DMS153 treated with DMSO at 0.1 percent for 48 hours (cell line): ENCODE measurements around the gene TMEM91.

Source experiments
- DNase-seq: peaks from one replicate; lab custom pipeline; 2025; ENCODE audit not compliant: unreplicated experiment; lab: John Stamatoyannopoulos, UW

The TMEM91 gene

DNA sequence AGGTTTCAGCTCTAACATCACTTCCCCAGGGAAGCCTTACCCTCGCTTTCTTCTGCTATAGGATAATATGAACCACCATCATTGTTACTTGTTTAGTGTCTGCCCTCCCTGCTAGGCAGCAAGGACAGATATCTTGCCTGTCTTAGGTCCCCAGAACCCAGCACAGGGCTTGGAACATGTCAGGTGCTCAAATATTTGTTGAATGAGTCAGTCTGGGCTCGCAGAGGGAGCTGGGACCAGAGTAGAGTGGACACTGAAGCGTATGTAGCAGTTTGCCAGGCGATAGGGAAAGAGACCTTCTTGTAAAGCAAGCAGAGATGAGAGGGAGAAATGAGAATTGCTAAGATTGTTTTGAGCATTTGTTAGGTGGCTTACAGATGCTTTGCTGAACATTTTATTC is 33.0 kb downstream of the TMEM91 start:
- DNase-seq = no peak

GRCh38 chr19:41410336-41411054 is 34.2 kb downstream of the TMEM91 start:
- DNase-seq = no peak

- DNase-seq = no peak
Measured at GRCh38 chr19:41411100-41411967, 35.0 kb downstream of the TMEM91 start.

- DNase-seq = no peak
Measured at GRCh38 chr19:41411968-41412265, 35.6 kb downstream of the TMEM91 start.

DNA sequence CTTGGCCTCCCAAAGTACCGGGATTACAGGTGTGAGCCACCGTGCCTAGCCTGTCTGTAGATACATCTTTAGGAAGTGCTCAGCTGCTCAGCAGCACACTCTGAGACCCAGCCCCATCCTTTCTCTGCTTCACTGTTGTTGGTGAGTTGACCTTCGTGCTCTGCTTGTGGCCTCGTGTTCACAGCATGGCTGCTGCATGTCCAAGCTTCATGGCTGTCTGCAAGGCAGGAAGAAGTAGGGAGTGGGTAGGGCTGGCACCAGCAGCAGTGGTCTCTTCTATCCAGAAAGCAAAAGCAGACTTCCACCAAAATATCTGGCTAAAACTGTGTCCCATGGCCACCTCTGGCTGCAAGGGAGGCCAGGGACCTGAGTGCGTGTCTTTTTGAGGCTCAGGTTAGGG is 36.6 kb downstream of the TMEM91 start:
- no peak for DNase-seq

DNA sequence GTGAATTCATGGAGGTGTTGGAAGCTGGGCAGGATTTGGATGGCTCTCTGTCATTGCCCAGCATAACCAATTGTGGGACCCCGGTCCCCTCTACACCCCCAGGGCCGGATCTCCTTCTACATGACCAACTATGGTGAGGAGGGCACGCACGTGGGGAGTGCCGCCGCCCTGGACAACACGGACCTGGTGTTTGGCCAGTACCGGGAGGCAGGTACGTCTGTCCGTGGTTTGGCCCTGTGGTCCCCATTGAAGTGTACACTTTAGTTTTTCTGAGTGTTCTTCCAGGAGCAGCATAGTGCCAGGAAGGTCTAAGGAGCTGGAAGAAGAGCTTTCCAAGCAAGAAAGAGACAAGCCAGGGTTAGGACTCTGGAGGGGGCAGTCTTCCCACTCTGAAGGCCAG is 37.6 kb downstream of the TMEM91 start:
- no peak for DNase-seq

DNA sequence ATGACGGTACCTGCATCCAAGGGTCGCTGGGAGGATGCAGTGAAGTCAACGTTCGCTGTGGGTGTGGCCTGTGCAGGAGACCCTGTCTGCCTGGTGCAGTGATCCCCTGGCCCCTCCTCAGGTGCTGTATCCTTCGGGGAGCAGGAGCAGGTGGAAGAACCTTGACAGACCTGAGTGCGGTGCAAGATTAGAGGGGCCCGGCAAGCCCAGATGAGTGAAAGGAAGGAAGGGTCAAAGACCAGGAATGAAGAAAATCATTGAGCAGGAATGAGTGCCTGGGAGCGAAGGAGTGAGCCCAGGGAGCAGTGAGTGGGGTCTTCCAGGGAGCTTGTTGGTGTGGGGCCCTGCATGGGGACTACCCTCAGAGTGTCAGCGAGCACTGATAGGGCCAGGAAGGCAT is 38.1 kb downstream of the TMEM91 start:
- DNase-seq = no peak

GRCh38 chr19:41415154-41415571 is 38.8 kb downstream of the TMEM91 start:
- no peak for DNase-seq

GRCh38 chr19:41416194-41416674 is 39.9 kb downstream of the TMEM91 start:
- DNase-seq = no peak

DNA sequence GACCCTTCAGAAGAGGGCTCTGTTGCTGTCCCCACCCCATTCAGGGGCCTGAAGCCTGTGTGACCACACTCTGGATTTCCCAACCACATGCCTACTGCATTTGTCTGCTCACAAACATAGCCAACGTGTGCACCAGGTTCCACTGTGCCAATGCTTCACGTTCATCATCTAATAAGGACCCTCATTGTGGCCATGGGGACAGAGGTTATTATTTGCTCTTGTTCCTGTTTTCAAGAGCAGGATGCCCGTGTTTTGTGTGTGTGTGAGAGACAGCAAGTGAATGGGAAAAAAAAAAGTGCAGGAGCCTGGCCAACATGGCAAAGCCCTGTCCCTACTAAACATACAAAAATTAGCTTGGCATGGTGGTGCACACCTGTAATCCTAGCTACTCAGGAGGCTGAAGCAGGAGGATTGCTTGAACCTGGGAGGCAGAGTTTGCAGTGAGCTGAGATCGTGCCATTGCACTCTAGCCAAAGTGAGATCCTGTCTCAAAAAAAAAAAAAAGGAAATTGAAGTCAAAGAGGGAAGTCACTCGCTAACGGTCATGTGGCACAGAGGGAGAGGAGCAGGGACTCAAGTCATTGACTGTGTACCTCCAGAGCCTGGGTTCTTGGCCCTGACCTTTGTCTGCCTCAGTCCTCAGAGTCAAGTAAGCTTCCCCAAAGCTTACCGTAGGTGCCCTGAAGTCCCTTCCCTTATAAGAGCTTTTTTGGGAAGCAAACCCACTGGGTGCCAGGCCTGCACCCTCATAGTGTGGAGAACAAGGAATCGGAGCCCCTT is 44.0 kb downstream of the TMEM91 start:
- DNase-seq = no peak

- DNase-seq = no peak
Measured at GRCh38 chr19:41421314-41421713, 45.0 kb downstream of the TMEM91 start.

DNA sequence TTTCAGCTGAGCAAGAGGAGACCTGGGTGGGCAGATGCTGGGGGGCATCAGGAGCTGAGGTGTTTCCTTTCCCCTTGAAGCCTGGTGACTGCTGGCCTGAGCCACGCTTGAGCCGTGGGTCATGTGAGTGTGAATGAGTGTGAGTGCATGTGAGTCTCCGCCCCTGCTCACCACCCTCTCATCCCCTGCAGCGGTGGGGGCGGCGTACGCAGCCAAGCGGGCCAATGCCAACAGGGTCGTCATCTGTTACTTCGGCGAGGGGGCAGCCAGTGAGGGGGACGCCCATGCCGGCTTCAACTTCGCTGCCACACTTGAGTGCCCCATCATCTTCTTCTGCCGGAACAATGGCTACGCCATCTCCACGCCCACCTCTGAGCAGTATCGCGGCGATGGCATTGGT is 45.6 kb downstream of the TMEM91 start:
- DNase-seq = no peak

DNA sequence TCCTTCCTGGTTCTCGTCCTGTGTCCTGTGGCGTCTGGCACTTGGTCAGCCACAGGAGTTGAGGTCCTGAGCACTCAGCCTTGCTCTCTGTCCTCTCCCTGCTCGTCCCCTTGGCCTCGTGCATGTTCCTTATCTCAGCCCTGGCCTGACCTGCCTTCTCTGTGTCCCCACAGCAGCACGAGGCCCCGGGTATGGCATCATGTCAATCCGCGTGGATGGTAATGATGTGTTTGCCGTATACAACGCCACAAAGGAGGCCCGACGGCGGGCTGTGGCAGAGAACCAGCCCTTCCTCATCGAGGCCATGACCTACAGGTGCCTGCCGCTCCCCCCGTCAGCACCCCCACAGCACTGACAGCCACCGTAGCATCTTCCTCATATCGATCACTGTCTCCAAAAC is 46.1 kb downstream of the TMEM91 start:
- no peak for DNase-seq

- no peak for DNase-seq
Measured at GRCh38 chr19:41422955-41423354, 46.6 kb downstream of the TMEM91 start.

DNA sequence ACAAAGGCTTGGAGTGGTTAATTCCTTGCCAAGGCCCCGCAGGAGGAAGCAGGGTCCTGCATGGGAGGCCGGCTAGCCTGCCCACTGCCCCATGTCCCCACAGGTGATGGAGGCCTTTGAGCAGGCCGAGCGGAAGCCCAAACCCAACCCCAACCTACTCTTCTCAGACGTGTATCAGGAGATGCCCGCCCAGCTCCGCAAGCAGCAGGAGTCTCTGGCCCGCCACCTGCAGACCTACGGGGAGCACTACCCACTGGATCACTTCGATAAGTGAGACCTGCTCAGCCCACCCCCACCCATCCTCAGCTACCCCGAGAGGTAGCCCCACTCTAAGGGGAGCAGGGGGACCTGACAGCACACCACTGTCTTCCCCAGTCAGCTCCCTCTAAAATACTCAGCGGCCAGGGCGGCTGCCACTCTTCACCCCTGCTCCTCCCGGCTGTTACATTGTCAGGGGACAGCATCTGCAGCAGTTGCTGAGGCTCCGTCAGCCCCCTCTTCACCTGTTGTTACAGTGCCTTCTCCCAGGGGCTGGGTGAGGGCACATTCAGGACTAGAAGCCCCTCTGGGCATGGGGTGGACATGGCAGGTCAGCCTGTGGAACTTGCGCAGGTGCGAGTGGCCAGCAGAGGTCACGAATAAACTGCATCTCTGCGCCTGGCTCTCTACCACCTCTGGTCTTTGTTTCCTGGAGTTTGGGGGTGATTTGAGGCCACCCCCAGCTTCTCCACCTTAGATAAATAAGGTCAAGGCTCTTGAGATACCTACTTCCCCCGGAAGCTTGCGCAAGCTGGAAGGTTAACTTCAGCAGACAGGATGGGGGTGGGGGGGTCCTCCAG is 48.2 kb downstream of the TMEM91 start:
- DNase-seq = no peak

DNA sequence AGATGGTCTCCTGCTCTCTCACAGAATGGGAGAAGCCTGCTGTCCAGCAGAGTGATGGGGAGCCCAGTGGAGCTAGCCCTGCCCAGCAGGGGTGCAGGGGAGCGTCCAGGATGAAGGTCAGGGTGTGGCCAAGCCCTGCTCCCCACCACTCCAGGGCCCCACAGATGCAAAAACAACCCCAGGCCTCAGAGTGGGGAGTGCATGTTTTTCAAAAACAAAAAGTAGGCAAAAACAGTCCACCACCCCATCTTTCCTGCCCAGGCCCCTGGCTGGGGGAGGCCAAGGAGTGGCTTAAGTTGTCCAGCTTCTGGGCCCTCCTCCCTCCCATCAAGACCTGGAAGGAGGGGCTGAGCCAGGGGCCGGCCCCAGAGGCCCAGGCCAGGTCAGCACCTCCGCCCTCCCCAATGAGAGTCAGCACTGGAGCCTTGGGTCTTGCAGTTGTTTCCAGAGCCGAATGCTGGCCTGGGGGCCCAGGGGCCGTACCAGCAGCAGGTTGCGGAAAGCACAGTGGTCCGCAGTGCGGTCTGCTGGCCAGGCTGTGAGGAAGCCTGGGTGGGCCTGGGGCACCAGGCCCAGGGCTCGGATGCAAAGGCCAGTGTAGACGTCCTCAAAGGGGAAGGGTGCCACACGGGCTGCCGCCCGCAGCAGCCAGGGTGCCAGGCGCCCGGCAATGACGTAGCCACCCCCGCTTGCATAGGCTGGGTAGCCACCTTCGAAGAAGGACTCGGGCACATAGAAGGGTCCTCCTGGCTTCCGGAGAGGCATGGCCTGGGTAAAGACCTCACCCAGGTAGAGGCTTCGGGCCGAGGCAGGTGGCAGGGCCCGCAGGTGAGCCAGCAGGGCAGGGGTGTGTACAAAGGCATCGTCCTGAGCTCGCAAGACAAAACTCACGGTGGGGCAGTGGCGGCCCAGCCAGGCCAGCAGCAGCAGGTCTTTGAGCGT is 49.1 kb downstream of the TMEM91 start:
- DNase-seq = no peak

- DNase-seq = no peak
Measured at GRCh38 chr19:41426116-41426841, 49.9 kb downstream of the TMEM91 start.

GRCh38 chr19:41426952-41427646 is 50.8 kb downstream of the TMEM91 start, which contains the start of gene B3GNT8:
Gene B3GNT8 (minus strand): TSS chr19:41427374. CDS start chr19:41426778, 596 bp downstream.
- DNase-seq = peak; percentile 59
